ENCODE data around the gene PLA2G1B.
A peak's percentile ranks its signal among the peaks of the same experiment; 100 is the strongest.
"Not testable (repeated sequence)": the region's sequence is repeated elsewhere in the genome, so short reads cannot be mapped to it uniquely, and the experiment has no call there.

PLA2G1B gene

GRCh38 chr12:120358412-120359100, 31.0 kb upstream of the PLA2G1B start:
- no peak for DNase-seq

GRCh38 chr12:120357104-120357503, 29.5 kb upstream of the PLA2G1B start:
- DNase-seq, result no peak

GRCh38 chr12:120356567-120357030, 29.0 kb upstream of the PLA2G1B start:
- DNase-seq, result peak; percentile 83 to 84

- no peak for DNase-seq
These were observed 26.2 kb upstream of the PLA2G1B start for GRCh38 chr12:120353556-120354317.

GRCh38 chr12:120353136-120353535, 25.6 kb upstream of the PLA2G1B start:
- DNase-seq, result no peak

GRCh38 chr12:120352117-120352516, 24.5 kb upstream of the PLA2G1B start:
- no peak for DNase-seq

- DNase-seq, result no peak
These were observed 23.2 kb upstream of the PLA2G1B start for GRCh38 chr12:120350576-120351350.

- DNase-seq, result no peak
These were observed 20.2 kb upstream of the PLA2G1B start for GRCh38 chr12:120347766-120348165.

- DNase-seq, result no peak
These were observed 19.1 kb upstream of the PLA2G1B start for GRCh38 chr12:120346681-120347080.

- no peak for DNase-seq
These were observed 18.5 kb upstream of the PLA2G1B start for GRCh38 chr12:120346031-120346430.

- DNase-seq, result no peak
These were observed 16.1 kb upstream of the PLA2G1B start for GRCh38 chr12:120343692-120344091.

GRCh38 chr12:120343039-120343537, 15.5 kb upstream of the PLA2G1B start:
- DNase-seq, result no peak

- no peak for DNase-seq
These were observed 14.8 kb upstream of the PLA2G1B start for GRCh38 chr12:120342175-120343038.

- no peak for DNase-seq
These were observed 11.7 kb upstream of the PLA2G1B start for GRCh38 chr12:120339256-120339655.

GRCh38 chr12:120337730-120338129, 10.2 kb upstream of the PLA2G1B start:
- DNase-seq, result no peak

GRCh38 chr12:120336392-120336791, 8.8 kb upstream of the PLA2G1B start:
- DNase-seq, result not testable (repeated sequence)

GRCh38 chr12:120335447-120335846, 7.9 kb upstream of the PLA2G1B start:
- DNase-seq, result peak; percentile 23 to 61

GRCh38 chr12:120332523-120332922, 4.9 kb upstream of the PLA2G1B start:
- DNase-seq, result no peak

- no peak for DNase-seq
These were observed 4.5 kb upstream of the PLA2G1B start for GRCh38 chr12:120332041-120332440.

GRCh38 chr12:120331390-120331789, 3.8 kb upstream of the PLA2G1B start:
- DNase-seq, result no peak

- no peak for DNase-seq
These were observed 649 bp upstream of the PLA2G1B start for GRCh38 chr12:120328228-120328627.

GRCh38 chr12:120324841-120325417, 2.6 kb downstream of the PLA2G1B start:
- no peak for DNase-seq
